Pons (tissue), 1 donor: Measurements from ENCODE around the gene HINFP.
A peak's percentile ranks its signal among the peaks of the same experiment; 100 is the strongest.
"Not testable (repeated sequence)": the region's sequence is repeated elsewhere in the genome, so short reads cannot be mapped to it uniquely, and the experiment has no call there.

Experiments
- DNase-seq: peaks from one replicate; pipeline ENCODE4 v3.0.0-alpha.2; 2016; ENCODE audit warnings: low spot score

HINFP gene

DNA sequence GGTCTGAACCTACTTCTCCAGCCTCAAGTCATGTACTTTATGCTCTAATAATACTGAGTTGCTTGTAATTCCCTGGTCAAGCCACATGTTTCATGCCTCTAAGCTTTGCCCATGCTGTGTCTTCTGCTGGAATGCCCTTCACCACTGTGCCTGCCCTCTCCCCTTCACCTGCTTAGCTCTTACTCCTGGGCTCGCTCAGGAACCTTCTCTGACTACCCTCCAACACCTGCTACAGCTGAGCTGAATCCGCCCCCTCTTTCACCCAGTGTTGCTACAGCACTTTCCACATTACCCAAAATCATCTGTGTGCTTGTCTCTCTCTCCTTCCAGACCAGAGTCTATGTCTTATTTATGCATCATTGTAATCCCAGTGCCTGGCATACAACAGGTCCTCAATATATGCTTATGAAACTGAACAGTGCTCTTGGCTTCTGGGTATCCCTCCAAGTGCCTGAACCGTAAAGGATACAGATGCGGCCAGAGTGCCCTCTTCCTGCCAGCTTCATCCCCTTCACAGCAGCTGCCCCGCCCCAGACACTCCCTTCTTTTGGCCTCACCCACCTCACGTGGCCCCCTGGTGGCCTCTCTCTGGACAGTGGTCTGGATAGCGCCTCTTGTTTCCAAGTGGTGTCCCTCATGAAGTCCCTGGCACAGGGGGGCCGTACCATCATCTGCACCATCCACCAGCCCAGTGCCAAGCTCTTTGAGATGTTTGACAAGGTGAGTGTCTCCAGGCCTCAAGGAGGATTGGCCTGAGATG is 34.5 kb downstream of the HINFP start:
- no peak for DNase-seq

DNA sequence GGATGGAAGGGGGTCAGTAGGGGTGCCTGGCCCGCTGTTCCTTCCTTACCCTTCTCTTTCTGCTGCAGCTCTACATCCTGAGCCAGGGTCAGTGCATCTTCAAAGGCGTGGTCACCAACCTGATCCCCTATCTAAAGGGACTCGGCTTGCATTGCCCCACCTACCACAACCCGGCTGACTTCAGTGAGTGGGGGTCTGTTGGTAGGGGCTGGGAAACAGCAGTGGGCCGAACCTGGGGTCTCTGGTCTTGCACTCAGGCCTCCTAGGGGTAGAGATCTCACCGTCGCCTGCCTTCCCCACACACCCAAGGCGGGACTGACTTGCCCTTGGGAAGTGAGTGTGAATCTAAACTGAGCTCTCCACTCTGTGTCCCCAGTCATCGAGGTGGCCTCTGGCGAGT is 35.1 kb downstream of the HINFP start:
- DNase-seq = no peak

DNA sequence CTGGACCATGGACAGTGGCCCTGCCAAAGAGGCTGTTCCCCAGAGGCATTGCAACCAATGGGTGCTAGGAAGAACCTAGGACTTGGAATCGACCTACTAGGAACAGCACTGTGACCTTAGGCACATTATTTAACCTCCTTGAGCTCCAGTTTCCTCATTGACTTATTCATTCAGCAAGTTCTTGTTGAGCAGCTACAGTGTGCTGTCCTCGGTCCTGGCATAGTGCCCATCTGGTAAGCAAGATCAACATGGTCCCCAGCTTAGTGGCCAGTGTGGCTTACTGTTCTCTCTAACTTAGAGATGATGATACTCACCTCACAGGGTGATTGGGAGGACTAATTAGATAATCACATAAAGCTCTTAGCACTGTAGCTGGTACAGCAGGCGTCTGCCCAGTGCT is 35.7 kb downstream of the HINFP start:
- no peak for DNase-seq

DNA sequence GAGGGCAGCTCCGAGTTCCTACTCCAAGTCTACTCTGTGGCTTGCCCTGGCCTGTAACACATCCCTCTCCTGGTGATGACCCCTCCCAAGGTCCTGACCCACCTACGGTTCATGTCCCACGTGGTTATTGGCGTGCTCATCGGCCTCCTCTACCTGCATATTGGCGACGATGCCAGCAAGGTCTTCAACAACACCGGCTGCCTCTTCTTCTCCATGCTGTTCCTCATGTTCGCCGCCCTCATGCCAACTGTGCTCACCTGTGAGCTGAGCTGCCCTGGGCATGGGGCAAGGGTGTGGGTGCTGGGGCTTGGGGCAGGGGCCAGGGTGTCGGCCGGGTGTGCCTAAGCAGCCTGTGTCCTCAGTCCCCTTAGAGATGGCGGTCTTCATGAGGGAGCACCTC is 37.1 kb downstream of the HINFP start:
- no peak for DNase-seq

DNA sequence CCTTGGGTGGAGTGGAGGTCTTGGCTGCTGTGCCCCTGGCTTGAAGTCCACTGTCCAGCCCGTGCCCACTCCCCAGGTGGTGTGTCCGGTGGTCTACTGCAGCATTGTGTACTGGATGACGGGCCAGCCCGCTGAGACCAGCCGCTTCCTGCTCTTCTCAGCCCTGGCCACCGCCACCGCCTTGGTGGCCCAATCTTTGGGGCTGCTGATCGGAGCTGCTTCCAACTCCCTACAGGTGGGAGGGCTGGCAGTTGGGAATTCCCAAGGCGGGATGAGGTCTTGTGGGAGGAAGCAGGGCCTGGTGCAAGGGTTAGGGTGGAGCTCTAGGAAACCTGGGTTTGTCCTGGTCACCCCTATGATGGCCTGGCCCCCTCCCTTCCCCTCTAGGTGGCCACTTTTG is 38.8 kb downstream of the HINFP start:
- DNase-seq = no peak

DNA sequence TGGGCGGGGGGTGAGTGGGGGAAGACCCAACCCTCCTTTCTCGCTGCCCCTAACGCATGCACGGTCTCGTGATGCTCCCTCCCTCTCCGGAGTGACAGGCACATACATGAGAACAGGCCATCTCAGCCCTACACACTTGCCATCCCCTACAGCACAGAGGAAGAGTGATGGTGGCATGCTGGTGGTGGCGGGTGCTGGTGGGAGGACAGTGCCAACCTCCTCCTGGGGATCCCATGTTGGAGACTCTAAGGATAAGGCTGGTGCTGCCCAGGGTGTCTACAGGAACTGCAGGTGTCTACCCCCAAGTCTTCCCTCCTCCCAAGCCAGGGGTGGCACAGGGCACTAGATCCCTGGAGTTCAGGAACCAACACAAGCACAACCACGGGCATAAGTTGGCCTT is 40.5 kb downstream of the HINFP start:
- no peak for DNase-seq

DNA sequence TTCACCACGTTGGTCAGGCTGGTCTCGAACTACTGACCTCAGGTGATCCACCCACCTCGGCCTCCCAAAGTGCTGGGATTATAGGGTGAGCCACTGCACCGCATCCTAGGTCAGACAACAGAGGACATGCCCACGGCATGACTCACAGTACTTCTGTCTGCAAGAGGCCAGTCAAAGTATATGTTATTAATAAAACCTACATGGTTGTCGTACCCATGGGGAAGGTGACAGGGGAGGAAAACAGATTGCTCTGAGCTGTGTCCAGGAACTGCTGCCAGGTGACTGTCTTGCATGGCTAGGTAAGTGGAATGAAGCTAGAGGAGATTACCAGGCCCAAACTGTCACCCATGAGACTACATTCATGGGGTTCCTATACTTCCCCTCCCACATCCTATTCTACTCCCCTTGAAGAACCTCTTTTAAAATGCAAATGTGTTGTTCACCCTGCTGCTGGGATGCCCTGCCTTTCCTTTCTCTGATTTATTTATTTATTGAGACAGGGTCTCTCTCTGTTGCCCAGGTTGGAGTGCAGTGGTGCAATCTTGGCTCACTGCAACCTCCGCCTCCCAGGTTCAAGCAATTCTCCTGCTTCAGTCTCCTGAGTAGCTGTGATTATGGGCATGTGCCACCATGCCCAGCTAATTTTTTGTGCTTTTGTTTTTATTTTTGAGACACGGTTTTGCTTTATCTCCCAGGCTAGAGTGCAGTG is 45.1 kb downstream of the HINFP start:
- DNase-seq = no peak

DNA sequence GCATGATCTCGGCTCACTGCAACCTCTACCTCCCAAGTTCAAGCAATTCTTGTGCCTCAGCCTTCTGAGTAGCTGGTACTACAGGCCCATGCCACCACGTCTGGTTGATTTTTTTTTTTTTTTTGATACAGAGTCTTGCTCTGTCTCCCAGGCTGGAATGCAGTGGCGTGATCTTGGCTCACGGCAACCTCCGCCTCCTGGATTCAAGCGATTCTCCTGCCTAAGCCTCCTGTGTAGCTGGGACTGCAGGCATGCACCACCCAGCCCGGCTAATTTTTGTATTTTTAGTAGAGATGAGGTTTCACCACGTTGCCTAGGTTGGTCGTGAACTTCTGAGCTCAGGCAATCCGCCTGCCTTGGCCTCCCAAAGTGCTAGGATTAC is 45.7 kb downstream of the HINFP start:
- DNase-seq = not testable (repeated sequence)

DNA sequence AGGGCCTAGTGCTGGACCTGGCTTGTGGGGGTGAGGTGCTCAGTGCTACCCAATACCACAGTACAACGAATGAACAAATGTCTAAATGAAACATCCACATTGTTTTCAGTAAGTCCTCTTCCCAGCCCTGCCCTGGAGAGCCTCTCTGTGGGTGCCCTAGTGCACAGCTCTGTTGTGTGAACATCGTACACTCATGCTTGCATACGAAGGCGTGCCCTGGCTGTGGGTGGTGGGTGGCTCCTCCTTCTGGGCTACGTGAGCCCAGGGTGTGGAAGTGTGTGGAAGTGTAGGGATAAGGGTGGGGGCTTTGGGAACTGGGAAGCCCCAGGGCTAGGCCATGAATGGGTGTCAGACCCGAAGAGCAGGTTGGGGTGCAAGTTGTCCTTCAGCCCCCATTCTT is 46.6 kb downstream of the HINFP start:
- no peak for DNase-seq

DNA sequence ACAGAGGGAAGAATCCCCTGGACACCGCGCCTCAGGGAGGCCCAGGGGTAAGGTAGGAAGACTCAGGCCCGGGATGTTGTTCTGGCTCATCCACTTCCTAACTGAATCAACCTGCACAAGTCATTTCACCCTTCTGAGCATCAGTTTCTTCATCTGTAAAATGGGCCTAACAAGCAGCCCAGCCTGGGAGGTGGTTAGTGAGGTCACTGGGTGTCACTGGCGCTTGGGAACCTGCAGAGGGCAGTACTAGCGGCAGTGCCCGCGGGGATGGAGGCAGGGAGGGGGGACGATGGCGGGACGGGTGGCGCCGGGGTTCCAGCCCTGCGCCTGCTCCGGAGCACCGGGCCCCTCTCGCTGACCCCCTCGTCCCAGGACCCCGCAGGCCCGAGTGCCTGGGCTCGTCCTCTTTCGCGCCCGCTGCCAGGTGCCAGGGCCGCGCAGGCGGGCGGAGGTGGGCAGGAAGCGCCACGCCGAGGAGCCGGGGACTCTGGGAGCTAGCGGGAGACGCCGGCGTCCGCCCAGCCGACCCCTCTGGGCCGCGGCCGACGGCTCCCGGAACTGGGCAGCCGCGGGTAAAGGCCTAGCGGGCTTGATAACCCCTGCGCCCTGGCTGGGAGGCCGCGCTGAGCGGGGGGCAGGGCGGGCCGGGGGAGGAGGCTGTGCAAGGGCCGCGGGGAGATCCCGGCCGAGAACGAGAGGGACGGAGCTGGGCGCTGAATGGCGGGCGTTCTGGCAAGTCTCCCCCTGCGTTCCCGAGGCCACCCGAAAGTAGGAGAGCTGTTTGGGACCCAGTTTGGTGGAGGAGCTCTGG is 47.3 kb downstream of the HINFP start, which contains the start of gene NLRX1:
NLRX1 (plus strand) TSS at position 255 of the 811 bp plus-strand sequence. CDS start 2,679 bp downstream, outside the sequence.
- DNase-seq = peak; percentile 77

DNA sequence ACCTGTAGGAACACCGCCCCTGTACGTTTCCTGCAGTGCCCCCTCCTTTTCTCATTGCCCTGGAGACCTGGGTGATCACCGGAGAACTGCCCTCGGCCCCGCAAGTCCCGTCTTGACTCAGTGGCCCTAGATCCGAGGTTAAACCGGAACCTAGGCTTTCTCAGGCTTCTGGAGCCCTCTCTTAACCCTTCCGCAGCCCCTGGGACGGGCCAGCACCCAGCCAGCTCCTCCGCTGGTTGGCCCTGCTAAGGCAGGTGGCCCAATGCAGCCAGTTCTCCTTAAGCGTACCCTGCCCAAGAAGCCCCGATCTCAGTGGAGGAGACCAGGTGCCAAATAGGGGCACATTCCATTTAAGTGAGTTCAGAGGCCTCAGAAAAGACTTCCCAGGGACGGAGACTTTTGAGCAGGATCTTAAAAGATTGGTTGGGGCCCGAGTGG is 47.9 kb downstream of the HINFP start:
- no peak for DNase-seq

DNA sequence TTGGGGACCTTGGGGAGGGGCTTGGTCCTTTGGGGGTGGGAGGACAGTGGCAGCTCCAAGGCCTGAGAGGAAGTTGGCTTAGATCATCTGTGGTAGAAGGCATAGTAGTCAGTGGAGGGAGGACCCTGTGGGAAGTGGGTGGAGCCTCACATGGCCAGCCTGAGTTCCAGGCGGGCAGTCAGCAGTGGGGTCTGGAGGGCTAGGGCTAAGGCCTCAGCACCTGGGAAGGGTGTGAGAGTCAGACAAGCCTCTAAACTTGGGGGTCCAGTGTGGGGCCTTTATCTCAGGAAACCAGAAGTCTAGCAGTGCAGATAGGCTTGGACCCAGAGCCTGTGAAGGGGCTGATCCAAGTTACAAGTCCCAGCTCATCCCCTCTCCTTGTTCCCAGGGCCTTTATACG is 51.1 kb downstream of the HINFP start:
- DNase-seq = no peak

DNA sequence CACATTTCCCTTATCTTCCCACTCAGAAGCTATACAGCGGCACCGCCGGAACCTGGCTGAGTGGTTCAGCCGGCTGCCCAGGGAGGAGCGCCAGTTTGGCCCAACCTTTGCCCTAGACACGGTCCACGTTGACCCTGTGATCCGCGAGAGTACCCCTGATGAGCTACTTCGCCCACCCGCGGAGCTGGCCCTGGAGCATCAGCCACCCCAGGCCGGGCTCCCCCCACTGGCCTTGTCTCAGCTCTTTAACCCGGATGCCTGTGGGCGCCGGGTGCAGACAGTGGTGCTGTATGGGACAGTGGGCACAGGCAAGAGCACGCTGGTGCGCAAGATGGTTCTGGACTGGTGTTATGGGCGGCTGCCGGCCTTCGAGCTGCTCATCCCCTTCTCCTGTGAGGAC is 52.1 kb downstream of the HINFP start:
- DNase-seq = no peak

DNA sequence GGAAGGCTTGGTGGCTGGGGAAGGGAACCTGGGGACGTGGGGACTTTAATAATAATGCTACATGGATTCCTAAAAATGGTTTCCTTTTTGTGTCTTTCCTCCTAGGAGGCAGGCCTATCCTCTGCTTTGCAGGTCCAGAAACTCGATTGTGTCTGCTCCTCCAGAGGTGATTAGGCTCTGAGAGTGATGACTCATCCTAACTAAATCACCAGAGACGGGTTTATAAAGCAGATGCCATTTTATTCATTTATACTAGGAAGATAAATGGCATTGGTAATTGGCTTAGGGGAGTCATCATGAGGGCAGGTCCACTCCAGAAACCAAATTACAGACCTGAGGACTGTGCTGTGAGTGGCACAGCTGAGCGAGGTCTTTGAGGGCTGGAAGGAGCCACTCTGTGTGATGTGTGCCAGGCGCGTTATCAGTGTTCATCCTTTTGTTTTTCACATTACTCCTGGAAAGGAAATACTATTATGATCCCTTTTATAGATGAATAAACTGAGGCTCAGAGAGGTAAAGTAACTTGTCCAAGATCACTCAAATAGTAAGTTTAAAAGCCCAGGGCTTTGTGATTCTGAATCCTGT is 54.2 kb downstream of the HINFP start:
- DNase-seq = no peak

DNA sequence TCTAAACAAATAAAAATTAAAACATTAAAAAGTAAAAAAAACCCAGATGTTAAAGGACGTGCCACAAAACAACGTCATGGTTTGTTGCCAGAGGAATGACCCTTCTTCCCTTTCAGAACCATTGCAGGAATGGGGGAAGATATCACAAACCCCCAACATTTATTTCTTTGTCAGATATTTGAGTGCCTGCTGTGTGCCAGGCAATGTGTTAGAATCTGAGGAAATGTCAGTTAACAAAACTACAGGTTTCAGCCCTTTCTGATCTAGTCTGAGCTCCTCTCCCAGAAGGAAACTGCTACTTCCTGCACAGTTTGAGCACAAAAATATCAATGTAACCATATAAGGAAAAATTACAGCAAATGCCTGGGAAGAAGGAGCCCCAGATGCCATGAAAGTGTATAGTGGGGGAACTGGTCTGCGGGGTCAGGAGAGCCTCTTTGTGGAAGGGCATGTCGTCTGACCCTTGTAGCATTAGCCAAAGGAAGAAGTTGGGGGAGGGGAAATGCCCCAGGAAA is 56.8 kb downstream of the HINFP start:
- DNase-seq = no peak

DNA sequence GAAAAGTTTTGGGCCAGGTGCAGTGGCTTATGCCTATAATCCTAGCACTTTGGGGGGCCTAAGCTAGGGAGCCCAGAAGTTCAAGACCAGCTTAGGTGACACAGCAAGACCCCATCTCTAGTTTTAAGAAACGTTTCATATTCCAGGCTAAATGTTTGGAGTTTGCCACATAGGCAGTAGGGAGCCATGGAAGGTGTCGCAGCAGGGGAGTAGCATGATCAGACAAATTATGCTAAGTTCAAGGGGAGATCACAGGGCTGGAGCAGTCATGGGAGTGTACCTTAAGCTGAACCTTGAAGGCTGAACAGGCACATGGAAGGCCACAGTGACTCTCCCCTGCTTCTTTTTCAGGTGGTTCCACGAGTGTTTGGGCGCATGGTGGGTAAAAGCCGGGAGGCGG is 58.0 kb downstream of the HINFP start:
- DNase-seq = no peak

DNA sequence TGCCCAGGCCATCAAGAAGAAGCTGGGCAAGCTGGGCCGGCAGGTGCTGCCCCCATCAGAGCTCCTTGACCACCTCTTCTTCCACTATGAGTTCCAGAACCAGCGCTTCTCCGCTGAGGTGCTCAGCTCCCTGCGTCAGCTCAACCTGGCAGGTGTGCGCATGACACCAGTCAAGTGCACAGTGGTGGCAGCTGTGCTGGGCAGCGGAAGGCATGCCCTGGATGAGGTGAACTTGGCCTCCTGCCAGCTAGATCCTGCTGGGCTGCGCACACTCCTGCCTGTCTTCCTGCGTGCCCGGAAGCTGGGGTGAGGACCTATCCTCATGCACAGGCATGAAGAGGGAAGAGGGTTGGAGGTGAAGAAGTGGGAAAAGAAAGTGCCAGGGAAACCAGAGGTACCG is 58.6 kb downstream of the HINFP start:
- no peak for DNase-seq

DNA sequence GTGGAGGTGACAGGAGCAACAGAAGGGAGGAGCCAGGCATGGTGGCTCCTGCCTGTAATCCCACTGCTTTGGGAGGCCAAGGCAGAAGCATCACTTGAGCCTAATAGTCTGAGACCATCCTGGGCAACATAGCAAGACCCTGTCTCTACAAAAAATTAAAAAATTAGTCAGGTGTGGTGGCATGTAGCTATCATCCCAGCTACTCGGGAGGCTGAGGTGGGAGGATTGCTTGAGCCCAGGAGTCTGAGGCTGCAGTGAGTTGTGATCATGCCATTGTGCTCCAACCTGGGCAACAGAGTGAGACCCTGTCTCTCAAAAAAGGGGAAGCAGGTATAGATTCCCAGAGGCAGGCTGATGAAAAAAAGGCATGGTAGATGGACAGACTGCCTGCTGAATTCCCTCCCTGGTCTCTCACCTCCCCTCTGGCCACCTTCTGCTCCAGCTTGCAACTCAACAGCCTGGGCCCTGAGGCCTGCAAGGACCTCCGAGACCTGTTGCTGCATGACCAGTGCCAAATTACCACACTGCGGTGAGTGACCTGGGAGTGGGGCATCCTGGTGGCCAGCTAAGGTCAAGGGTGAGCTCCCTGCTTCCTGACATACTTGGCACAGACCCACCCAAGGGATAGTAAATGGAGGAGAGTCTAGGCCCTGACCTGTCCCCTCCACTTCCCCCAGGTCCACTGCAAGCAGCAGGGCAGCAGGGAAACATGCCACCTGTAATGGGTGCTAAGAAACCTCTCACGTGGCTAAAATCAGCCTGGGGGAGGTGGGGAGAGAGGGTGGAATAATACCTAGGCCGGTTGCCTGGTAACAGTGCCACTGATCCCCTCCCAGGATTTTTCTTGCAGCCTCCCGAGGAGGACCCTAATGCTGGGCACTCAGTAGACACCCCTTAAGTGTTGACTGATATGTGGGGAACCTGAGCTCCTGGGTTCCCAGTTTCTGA is 59.6 kb downstream of the HINFP start:
- no peak for DNase-seq

DNA sequence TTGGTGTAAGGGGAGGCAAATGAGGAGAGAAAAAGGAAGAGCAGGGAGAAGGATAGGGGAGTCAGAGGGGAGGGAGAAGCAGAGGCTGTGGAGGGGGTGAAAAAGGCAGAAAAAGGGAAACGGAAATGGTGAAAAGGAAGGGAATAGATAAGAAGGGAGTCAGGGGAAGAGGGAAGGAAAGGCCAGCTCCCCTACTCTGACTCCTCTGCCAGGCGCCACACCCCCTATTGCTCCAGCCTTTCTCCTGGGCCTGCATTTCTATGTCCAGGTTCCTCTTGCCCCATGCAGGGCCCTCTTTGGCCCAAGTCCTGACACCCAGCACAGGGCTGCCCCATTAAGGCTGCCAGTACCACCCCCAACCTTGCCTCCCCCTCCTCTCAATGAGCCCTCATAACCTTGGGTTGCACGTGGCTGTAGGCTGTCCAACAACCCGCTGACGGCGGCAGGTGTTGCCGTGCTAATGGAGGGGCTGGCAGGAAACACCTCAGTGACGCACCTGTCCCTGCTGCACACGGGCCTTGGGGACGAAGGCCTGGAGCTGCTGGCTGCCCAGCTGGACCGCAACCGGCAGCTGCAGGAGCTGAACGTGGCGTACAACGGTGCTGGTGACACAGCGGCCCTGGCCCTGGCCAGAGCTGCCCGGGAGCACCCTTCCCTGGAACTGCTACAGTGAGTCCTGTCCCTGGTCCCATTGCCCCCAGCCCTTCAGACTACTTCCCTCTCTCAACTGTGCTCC is 60.5 kb downstream of the HINFP start:
- DNase-seq = no peak

DNA sequence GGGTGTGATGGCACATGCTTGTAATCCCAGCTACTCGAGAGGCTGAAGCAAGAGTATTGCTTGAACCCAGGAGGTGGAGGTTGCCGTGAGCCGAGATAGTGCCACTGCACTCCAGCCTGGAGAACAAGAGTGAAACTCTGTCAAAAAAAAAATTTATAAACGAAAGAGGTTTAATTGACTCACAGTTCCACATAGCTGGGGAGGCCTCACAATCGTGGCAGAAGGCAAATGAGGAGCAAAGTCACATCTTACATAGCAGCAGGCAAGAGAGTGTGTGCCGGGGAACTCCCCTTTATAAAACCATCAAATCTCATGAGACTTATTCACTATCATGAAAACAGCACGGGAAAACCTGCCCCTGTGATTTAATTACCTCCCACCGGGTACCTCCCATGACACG is 63.0 kb downstream of the HINFP start:
- DNase-seq = not testable (repeated sequence)
